ENCODE results near the gene GOLGA8K. TPM values are rescaled to one million over a fixed set of nuclear protein-coding genes. Genes with fewer than 3 reads are reported as not detected.
A peak's percentile ranks its signal among the peaks of the same experiment; 100 is the strongest.
"Not testable (repeated sequence)": the region's sequence is repeated elsewhere in the genome, so short reads cannot be mapped to it uniquely, and the experiment has no call there.

The GOLGA8K gene
- total RNA-seq, result 1 to 10 TPM in 4 of 8 experiments, under 1 TPM in 4; 0.61 to 2.2 (median 0.92) TPM

GRCh38 chr15:32403192-32403591 is at the start of gene GOLGA8K:
TSS of gene GOLGA8K (minus strand) at chr15:32403292. CDS start at chr15:32403194, 98 bp downstream.
- H3K4me3 ChIP-seq; H3K4me1 ChIP-seq (replicated peaks in 1 of 2); H3K27ac ChIP-seq; ATAC-seq (replicated peaks in 6 of 8); in situ Hi-C loops (cut with MboI; ENCODE audit: low pct_unique_long_range_greater_than_20kb in 2 of 9, low sequenced_read_pairs in 9 of 9, unreplicated experiment in 9 of 9): not testable (repeated sequence)
- no CpG with 5 or more reads among the region's 8 CpGs for WGBS, 10 experiments

GRCh38 chr15:32440445-32440977 is 37.4 kb upstream of the GOLGA8K start:
- ATAC-seq (replicated peaks in 6 of 8); H3K27ac ChIP-seq; H3K4me1 ChIP-seq (replicated peaks in 1 of 2); in situ Hi-C loops (cut with MboI; ENCODE audit: low pct_unique_long_range_greater_than_20kb in 2 of 9, low sequenced_read_pairs in 9 of 9, unreplicated experiment in 9 of 9); H3K4me3 ChIP-seq: not testable (repeated sequence)
- WGBS, 10 experiments, result no CpG with 5 or more reads among the region's 12 CpGs

- H3K27ac ChIP-seq; in situ Hi-C loops (cut with MboI; ENCODE audit: low pct_unique_long_range_greater_than_20kb in 2 of 9, low sequenced_read_pairs in 9 of 9, unreplicated experiment in 9 of 9); H3K4me1 ChIP-seq (replicated peaks in 1 of 2); H3K4me3 ChIP-seq: not testable (repeated sequence)
- no CpG with 5 or more reads among the region's 73 CpGs for WGBS, 10 experiments
- peak; percentile 75 to 90 (median 86) for ATAC-seq (replicated peaks in 6 of 8)
Measured at GRCh38 chr15:32434102-32434963, 31.2 kb upstream of the GOLGA8K start.

DNA sequence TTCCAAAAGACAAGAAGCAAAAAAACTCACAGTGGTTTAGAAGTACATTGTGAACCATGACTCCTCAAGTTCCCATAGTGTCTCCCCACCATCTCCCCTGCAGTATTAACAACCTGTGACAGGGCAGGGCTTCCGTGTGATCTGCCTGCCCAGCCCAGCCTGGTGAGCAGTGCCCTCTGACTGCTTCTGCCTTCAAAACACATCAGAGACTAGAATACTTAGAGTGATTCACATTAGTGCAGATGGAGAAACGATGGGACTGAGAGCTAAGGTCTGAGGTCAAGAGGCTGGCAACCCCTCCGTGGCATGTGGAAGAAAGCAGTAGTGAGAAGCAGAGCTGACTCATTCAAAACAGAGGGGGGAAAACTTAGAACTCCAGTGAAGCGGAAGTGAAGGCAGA is 24.5 kb upstream of the GOLGA8K start:
- H3K4me3 ChIP-seq; H3K27ac ChIP-seq; H3K4me1 ChIP-seq (replicated peaks in 1 of 2); in situ Hi-C loops (cut with MboI; ENCODE audit: low pct_unique_long_range_greater_than_20kb in 2 of 9, low sequenced_read_pairs in 9 of 9, unreplicated experiment in 9 of 9): not testable (repeated sequence)
- WGBS, 10 experiments, result no CpG with 5 or more reads among the region's 4 CpGs
- ATAC-seq (replicated peaks in 6 of 8), result peak in 5 of 8 experiments; percentile 24 to 67 (median 42)

DNA sequence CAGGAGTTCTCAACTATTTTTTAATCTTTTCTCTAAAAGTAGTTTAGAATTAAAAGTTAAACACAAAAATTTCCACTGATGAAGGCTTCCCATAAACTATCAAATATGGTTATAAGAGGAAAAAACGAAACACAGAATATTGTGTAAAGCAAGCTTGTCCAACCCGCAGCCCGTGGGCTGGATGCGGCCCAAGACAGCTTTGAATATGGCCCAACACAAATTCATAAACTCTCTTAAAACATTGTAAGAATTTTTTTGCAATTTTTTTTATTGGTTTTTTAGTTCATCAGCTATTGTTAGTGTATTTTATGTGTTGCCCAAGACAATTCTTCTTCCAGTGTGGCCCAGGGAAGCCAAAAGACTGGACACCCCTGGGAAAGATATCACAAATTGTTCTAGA is 23.4 kb upstream of the GOLGA8K start:
- ATAC-seq (replicated peaks in 6 of 8); H3K4me1 ChIP-seq (replicated peaks in 1 of 2); H3K27ac ChIP-seq; in situ Hi-C loops (cut with MboI; ENCODE audit: low pct_unique_long_range_greater_than_20kb in 2 of 9, low sequenced_read_pairs in 9 of 9, unreplicated experiment in 9 of 9); H3K4me3 ChIP-seq: not testable (repeated sequence)
- WGBS, 10 experiments, result 33 to 100% (median 100%) methylated on average over 1 of the region's 4 CpGs; no CpG with 5 or more reads in 7 of the 10 experiments

DNA sequence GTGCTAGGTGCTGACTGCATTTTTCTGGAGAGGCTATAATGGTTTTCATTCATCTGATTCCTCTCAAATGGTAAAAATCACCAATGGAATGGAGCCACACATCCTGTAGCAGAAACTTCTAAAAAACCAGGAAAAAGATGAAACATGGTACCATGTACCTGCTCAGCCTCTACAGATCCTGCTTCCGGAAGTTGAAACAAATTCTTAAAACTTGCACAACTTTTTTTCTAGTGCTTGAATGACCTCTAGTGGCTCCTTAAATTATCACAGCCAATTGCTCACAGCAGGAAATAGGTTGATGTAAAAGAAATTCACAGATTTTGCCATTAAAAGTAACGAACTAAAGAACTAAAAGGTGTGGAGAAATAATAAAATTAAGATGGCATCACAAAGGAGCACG is 4.8 kb upstream of the GOLGA8K start:
- H3K27ac ChIP-seq; H3K4me1 ChIP-seq (replicated peaks in 1 of 2); ATAC-seq (replicated peaks in 6 of 8); in situ Hi-C loops (cut with MboI; ENCODE audit: low pct_unique_long_range_greater_than_20kb in 2 of 9, low sequenced_read_pairs in 9 of 9, unreplicated experiment in 9 of 9); H3K4me3 ChIP-seq: not testable (repeated sequence)
- WGBS, 10 experiments, result no CpG with 5 or more reads among the region's 3 CpGs

- in situ Hi-C loops (cut with MboI; ENCODE audit: low pct_unique_long_range_greater_than_20kb in 2 of 9, low sequenced_read_pairs in 9 of 9, unreplicated experiment in 9 of 9); ATAC-seq (replicated peaks in 6 of 8); H3K4me3 ChIP-seq; H3K27ac ChIP-seq; H3K4me1 ChIP-seq (replicated peaks in 1 of 2): not testable (repeated sequence)
- no CpG with 5 or more reads among the region's 8 CpGs for WGBS, 10 experiments
Measured at GRCh38 chr15:32396522-32396921, 6.6 kb downstream of the GOLGA8K start.

DNA sequence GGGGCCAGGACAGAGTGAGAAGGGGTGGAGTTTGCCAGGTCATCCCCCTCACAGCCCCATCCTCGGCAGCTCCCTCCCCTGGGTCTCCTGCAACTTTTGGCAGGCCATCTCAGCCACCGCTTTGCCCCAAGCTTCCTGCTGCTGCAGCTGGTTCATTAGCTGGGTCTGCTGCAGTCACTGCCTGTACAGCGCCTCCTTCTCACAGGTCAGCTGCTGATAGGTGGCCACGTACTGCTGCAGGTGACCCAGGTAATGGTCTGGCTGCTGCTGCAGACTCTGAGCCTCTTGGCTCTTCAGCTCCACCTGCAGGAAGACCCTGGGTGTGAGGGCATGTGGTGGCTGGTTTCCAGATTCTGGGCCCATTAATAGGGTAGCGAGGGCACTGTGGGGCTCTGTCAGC is 8.3 kb downstream of the GOLGA8K start:
- ATAC-seq (replicated peaks in 6 of 8); H3K4me3 ChIP-seq; H3K27ac ChIP-seq; in situ Hi-C loops (cut with MboI; ENCODE audit: low pct_unique_long_range_greater_than_20kb in 2 of 9, low sequenced_read_pairs in 9 of 9, unreplicated experiment in 9 of 9); H3K4me1 ChIP-seq (replicated peaks in 1 of 2): not testable (repeated sequence)
- no CpG with 5 or more reads among the region's 5 CpGs for WGBS, 10 experiments

GRCh38 chr15:32388050-32388648 is 14.9 kb downstream of the GOLGA8K start:
- peak in 1 of 8 experiments; percentile 19 for ATAC-seq (replicated peaks in 6 of 8)
- in situ Hi-C loops (cut with MboI; ENCODE audit: low pct_unique_long_range_greater_than_20kb in 2 of 9, low sequenced_read_pairs in 9 of 9, unreplicated experiment in 9 of 9); H3K4me3 ChIP-seq; H3K27ac ChIP-seq; H3K4me1 ChIP-seq (replicated peaks in 1 of 2): not testable (repeated sequence)
- WGBS, 10 experiments, result no CpG with 5 or more reads among the region's 14 CpGs

- ATAC-seq (replicated peaks in 6 of 8); H3K4me1 ChIP-seq (replicated peaks in 1 of 2); H3K4me3 ChIP-seq; in situ Hi-C loops (cut with MboI; ENCODE audit: low pct_unique_long_range_greater_than_20kb in 2 of 9, low sequenced_read_pairs in 9 of 9, unreplicated experiment in 9 of 9); H3K27ac ChIP-seq: not testable (repeated sequence)
- WGBS, 10 experiments, result no CpG with 5 or more reads among the region's 13 CpGs
Measured at GRCh38 chr15:32385823-32386495, 17.1 kb downstream of the GOLGA8K start.

DNA sequence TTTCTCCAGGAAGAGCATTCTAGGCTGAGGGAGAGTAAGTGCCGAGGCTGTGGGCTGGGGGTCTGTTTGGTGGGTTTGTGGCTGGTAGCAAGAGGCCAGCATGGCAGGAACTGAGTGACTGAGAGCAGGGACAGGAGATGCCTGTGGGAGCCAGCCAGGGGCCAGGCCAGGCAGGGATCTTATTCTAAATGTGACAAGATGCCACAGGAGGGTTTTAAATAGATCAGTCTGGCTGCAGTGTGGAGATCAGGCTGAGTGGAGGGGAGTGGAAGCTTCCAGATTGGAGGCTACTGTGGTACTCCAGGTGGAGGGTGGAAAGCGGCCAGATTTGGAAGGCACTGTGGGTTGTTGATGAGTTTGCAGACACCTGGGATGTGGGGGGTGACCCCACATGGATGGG is 28.9 kb downstream of the GOLGA8K start:
- WGBS, 10 experiments, result no CpG with 5 or more reads among the region's 2 CpGs
- H3K4me1 ChIP-seq (replicated peaks in 1 of 2); in situ Hi-C loops (cut with MboI; ENCODE audit: low pct_unique_long_range_greater_than_20kb in 2 of 9, low sequenced_read_pairs in 9 of 9, unreplicated experiment in 9 of 9); H3K27ac ChIP-seq; H3K4me3 ChIP-seq: not testable (repeated sequence)
- peak in 1 of 8 experiments; percentile 10 for ATAC-seq (replicated peaks in 6 of 8)

- H3K27ac ChIP-seq; in situ Hi-C loops (cut with MboI; ENCODE audit: low pct_unique_long_range_greater_than_20kb in 2 of 9, low sequenced_read_pairs in 9 of 9, unreplicated experiment in 9 of 9); H3K4me1 ChIP-seq (replicated peaks in 1 of 2); H3K4me3 ChIP-seq: not testable (repeated sequence)
- ATAC-seq (replicated peaks in 6 of 8), result peak in 3 of 8 experiments; percentile 43 to 84 (median 60)
- no CpG with 5 or more reads among the region's 6 CpGs for WGBS, 10 experiments
Measured at GRCh38 chr15:32373707-32374106, 29.4 kb downstream of the GOLGA8K start.

DNA sequence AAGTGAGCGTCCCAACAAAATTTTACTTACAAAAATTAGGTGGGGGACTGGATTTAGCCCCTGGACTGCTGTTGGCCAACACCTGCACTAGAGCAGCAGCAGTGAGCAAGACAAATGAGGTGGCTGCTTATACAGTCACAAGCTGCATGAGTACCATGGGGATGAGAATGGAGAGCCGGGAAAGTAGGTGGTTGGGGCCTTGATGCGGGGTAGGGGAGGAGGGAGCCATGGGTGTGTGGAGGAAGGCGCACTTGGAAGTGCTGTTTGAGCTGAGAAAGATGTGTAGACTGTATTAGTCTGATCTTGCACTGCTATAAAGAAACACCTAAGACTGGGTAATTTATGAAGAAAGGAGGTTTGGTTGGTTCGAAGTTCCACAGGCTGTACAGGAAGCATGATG is 31.0 kb downstream of the GOLGA8K start:
- H3K4me1 ChIP-seq (replicated peaks in 1 of 2); ATAC-seq (replicated peaks in 6 of 8); H3K27ac ChIP-seq; in situ Hi-C loops (cut with MboI; ENCODE audit: low pct_unique_long_range_greater_than_20kb in 2 of 9, low sequenced_read_pairs in 9 of 9, unreplicated experiment in 9 of 9); H3K4me3 ChIP-seq: not testable (repeated sequence)
- no CpG with 5 or more reads among the region's 5 CpGs for WGBS, 10 experiments

Data from motor neuron (in vitro differentiated cells).